Measurements from ENCODE around the gene PCDHA10. TPM values are rescaled to one million over a fixed set of nuclear protein-coding genes. Genes with fewer than 3 reads are reported as not detected.
"Not testable (repeated sequence)": the region's sequence is repeated elsewhere in the genome, so short reads cannot be mapped to it uniquely, and the experiment has no call there.

Gene PCDHA10
- total RNA-seq, 4 donors from 2014 or later: 0.51 to 1.9 (median 0.66) TPM

DNA sequence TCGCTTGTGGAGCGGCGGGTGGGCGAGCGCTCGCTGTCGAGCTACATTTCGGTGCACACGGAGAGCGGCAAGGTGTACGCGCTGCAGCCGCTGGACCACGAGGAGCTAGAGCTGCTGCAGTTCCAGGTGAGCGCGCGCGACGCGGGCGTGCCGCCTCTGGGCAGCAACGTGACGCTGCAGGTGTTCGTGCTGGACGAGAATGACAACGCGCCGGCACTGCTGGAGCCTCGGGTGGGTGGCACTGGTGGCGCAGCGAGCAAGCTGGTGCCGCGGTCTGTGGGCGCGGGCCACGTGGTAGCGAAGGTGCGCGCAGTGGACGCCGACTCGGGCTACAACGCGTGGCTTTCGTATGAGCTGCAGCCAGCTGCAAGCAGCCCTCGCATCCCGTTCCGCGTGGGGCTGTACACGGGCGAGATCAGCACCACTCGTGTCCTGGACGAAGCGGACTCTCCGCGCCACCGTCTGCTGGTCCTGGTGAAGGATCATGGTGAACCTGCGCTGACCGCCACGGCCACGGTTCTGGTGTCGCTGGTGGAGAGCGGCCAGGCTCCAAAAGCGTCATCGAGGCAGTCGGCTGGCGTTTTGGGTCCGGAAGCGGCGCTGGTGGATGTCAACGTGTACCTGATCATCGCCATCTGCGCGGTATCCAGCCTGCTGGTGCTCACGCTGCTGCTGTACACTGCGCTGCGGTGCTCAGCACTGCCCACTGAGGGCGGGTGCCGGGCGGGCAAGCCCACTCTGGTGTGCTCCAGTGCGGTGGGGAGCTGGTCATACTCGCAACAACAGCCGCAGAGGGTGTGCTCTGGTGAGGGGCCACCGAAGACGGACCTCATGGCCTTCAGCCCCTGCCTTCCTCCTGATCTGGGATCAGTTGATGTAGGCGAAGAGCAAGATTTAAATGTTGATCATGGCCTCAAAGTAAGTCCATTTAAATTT is 12.6 kb upstream of the PCDHA10 start:
- TF ChIP-seq, protein P1, sequence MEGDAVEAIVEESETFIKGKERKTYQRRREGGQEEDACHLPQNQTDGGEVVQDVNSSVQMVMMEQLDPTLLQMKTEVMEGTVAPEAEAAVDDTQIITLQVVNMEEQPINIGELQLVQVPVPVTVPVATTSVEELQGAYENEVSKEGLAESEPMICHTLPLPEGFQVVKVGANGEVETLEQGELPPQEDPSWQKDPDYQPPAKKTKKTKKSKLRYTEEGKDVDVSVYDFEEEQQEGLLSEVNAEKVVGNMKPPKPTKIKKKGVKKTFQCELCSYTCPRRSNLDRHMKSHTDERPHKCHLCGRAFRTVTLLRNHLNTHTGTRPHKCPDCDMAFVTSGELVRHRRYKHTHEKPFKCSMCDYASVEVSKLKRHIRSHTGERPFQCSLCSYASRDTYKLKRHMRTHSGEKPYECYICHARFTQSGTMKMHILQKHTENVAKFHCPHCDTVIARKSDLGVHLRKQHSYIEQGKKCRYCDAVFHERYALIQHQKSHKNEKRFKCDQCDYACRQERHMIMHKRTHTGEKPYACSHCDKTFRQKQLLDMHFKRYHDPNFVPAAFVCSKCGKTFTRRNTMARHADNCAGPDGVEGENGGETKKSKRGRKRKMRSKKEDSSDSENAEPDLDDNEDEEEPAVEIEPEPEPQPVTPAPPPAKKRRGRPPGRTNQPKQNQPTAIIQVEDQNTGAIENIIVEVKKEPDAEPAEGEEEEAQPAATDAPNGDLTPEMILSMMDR (IDR thresholded peaks at IDR 0.05; ENCODE audit: low read depth): no peak

DNA sequence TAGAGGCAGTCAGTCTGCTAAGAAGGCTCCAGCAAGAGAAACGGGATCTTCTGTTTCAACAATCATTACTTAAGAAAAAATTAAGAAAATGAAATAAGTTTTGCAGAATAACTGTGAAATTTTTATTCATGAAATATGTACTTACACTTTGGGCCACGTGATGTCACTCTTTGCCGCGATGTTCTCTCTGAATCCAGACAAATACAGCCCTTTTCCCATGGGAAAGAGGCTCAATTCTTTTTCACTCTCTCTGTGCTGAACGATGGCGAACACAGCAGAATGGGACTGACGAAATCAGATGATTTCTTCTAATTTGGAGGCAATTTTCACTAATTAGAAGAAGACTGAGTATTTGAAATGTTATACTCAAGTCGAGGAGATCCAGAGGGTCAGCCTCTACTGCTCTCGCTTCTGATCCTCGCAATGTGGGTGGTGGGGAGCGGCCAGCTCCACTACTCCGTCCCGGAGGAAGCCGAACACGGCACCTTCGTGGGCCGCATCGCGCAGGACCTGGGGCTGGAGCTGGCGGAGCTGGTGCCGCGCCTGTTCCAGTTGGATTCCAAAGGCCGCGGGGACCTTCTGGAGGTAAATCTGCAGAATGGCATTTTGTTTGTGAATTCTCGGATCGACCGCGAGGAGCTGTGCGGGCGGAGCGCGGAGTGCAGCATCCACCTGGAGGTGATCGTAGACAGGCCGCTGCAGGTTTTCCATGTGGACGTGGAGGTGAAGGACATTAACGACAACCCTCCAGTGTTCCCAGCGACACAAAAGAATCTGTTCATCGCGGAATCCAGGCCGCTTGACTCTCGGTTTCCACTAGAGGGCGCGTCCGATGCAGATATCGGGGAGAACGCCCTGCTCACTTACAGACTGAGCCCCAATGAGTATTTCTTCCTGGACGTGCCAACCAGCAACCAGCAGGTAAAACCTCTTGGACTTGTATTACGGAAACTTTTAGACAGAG is 7.3 kb upstream of the PCDHA10 start, which contains the start of gene PCDHA9:
TSS of gene PCDHA9 (plus strand) at position 244 of the 964 bp plus-strand sequence. CDS start at position 358, 114 bp downstream.
- TF ChIP-seq, protein P1 (IDR thresholded peaks at IDR 0.05; ENCODE audit: low read depth): not testable (repeated sequence)

DNA sequence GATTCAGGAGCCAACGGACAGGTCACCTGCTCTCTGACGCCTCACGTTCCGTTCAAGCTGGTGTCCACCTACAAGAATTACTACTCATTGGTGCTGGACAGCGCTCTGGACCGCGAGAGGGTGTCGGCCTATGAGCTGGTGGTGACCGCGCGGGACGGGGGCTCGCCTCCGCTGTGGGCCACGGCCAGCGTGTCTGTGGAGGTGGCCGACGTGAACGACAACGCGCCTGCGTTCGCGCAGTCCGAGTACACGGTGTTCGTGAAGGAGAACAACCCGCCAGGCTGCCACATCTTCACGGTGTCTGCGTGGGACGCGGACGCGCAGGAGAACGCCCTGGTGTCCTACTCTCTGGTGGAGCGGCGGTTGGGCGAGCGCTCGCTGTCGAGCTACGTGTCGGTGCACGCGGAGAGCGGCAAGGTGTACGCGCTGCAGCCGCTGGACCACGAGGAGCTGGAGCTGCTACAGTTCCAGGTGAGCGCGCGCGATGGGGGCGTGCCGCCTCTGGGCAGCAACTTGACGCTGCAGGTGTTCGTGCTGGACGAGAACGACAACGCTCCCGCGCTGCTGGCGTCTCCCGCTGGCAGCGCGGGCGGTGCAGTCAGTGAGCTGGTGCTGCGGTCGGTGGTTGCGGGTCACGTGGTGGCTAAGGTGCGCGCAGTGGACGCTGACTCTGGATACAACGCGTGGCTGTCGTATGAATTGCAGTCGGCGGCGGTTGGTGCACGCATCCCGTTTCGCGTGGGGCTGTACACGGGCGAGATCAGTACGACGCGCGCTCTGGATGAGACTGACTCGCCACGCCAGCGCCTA is 1.7 kb downstream of the PCDHA10 start:
- TF ChIP-seq, protein P1 (IDR thresholded peaks at IDR 0.05; ENCODE audit: low read depth): no peak

DNA sequence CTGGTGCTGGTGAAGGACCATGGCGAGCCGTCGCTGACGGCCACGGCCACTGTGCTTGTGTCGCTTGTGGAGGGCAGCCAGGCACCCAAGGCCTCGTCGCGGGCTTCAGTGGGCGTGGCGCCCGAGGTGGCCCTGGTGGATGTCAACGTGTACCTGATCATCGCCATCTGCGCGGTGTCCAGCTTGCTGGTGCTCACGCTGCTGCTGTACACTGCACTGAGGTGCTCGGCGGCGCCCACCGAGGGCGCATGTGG is 2.2 kb downstream of the PCDHA10 start:
- TF ChIP-seq, protein P1 (IDR thresholded peaks at IDR 0.05; ENCODE audit: low read depth): no peak

DNA sequence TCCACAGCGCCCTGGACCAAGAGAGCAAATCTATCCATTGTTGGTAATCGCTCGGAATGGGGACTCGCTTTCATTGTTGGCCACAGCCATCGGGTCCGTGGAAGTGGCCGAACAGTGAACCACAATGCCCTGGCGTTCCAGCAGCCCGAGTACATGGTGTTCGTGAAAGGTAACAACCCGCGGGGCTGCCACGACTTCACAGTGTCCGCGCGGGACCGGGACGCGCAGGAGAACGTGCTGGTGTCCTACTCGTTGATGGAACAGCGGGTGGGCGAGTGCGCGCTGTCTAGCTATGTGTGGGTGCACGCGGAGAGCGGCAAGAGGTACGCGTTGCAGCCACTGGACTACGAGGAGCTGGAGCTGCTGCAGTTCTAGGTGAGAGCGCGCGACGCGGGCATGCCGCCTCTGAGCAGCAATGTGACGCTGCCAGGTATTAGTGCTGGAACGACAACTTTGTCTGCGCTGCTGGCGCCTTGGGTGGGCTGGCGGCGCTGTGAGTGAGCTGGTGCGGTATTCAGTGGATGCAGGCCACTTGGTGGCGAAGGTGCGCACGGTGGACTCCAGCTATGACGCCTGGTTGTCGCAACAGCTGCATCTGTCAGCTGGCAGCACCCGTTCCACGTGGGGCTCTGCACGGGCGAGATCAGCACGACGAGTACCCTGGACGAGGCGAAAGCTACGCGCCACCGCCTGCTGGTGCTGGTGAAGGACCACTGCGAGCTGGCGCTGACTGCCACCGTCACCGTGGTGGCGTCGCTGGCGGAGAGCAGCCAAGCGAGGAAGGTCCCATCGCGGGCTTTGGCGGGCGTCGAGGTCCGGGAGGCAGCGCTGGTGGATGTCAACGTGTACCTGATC is 7.0 kb downstream of the PCDHA10 start:
- TF ChIP-seq, protein P1 (IDR thresholded peaks at IDR 0.05; ENCODE audit: low read depth): no peak

All from subcutaneous adipose tissue (tissue), 4 donors.